ENCODE results near the gene TGFB2.

Gene TGFB2

DNA sequence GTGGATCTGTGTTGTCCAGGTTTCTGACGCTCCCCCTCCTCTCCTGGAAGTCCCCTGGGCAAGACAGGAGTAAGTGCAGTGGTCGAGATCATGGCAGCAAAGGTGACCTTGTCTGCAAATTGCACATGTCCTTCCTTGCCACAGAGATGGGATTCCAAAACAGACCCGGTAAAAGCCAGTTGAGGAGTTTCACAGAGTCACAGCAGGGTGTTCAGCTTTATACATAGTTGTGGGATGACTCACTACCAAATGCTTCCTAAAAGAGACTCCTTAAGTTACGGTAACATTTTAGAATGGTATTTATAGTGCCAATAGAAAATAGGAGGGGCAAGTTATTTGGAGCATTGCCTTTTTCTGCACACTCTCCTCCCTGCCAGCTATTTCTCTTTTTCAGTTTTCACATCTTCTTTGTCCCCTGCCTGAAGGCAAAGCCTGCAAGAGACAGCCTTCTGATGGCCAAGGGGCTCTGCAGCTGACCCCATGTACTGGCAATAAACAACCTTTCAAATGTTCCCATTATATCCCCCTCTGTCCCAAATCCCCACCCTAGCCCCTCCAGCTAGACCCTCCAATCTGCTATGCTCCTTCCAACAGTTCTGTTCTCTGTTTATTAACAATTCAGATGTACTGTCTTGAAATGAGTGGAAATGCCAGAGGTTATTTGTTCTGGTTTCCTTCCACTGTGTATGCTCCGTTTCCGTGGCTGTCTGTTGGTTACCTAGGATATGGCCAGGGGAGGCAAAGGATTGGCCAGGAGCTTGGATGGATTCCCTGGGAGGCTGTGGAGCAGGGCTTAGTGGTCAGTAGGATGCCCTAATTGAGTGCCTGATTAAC lies 115.0 kb downstream of the TGFB2 start:
- TF ChIP-seq, protein P1, sequence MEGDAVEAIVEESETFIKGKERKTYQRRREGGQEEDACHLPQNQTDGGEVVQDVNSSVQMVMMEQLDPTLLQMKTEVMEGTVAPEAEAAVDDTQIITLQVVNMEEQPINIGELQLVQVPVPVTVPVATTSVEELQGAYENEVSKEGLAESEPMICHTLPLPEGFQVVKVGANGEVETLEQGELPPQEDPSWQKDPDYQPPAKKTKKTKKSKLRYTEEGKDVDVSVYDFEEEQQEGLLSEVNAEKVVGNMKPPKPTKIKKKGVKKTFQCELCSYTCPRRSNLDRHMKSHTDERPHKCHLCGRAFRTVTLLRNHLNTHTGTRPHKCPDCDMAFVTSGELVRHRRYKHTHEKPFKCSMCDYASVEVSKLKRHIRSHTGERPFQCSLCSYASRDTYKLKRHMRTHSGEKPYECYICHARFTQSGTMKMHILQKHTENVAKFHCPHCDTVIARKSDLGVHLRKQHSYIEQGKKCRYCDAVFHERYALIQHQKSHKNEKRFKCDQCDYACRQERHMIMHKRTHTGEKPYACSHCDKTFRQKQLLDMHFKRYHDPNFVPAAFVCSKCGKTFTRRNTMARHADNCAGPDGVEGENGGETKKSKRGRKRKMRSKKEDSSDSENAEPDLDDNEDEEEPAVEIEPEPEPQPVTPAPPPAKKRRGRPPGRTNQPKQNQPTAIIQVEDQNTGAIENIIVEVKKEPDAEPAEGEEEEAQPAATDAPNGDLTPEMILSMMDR (IDR thresholded peaks at IDR 0.05; ENCODE audit: low read depth, low read length, missing control alignments) = no peak
- Histone ChIP-seq H3K27ac (peak overlapping the region; percentile 82), H3K4me3 (ENCODE audit: low read depth, low read length) (no peak overlapping the region), H3K36me3 (replicated peaks) (no peaks in the 10 kb centered on the region), H3K27me3 (replicated peaks) (no peaks in the 10 kb centered on the region)
- in situ Hi-C loops (cut with HindIII; ENCODE audit: low pct_ligation_motif_present, low sequenced_read_pairs) = no loop called here
- peak; percentile 90 for DNase-seq

DNA sequence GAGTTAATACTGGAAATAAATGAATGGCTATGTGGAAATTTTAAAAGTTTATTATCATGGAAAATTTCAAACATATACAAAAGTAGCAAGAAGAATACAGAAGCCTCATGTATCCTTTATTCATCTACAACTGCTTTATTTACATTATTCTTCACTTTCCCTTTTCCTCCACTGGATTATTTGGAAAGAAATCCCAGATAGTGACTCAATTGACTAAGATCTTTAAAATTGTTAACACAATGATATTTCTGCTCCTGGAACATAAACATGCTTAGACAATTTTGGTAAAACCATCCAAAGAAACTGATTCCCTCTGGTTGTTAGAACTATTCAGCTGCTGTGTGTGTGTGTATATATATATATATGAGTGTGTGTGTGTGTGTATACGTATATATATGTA lies 116.2 kb downstream of the TGFB2 start:
- Histone ChIP-seq H3K27ac (peak overlapping the region; percentile 82), H3K36me3 (replicated peaks) (no peaks in the 10 kb centered on the region), H3K4me3 (ENCODE audit: low read depth, low read length) (no peak overlapping the region), H3K27me3 (replicated peaks) (no peaks in the 10 kb centered on the region)
- in situ Hi-C loops (cut with HindIII; ENCODE audit: low pct_ligation_motif_present, low sequenced_read_pairs) = no loop called here
- TF ChIP-seq, protein P1 (IDR thresholded peaks at IDR 0.05; ENCODE audit: low read depth, low read length, missing control alignments) = no peak
- DNase-seq = no peak

DNA sequence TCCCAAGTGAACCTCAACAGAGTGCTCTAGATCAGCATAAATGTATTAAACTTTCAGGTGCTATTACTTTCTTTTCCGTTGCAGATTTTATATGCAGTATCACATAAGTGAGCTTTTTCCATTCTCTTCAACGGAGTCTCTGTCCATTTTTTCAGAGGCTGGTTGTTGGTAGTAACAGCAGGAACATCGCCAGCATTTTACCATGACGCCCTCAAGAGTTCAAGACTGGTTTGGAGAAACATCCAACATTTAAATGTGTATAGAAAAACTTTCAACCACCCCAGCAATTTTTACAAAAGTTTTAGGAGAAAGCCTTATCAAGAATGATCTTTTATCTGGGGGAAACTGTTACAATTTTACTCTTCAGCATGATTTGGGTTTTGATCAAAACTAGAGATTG lies 117.0 kb downstream of the TGFB2 start:
- Histone ChIP-seq H3K27me3 (replicated peaks) (no peaks in the 10 kb centered on the region), H3K27ac (peak overlapping the region; percentile 93), H3K4me3 (ENCODE audit: low read depth, low read length) (no peak overlapping the region), H3K36me3 (replicated peaks) (no peaks in the 10 kb centered on the region)
- TF ChIP-seq, protein P1 (IDR thresholded peaks at IDR 0.05; ENCODE audit: low read depth, low read length, missing control alignments) = no peak
- DNase-seq = no peak
- in situ Hi-C loops (cut with HindIII; ENCODE audit: low pct_ligation_motif_present, low sequenced_read_pairs) = no loop called here

DNA sequence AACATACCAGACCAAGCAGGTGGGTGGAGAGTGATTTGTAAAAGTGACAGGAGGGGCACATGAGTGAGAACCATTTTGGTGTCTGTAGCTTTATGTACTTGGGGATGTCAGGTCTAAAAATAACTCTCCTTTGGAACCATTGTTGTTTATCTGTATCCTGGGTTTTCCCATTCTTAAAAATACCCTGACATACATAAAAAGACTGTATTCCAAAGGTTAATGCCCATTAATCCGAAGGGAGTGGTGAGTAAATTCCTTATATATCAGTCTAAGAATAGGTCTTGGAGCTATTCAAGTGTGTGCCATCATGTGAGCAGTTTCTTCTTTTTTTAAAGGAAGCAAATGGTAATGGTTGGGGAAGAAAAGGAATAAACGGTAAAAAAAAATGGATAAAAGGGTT lies 117.5 kb downstream of the TGFB2 start:
- in situ Hi-C loops (cut with HindIII; ENCODE audit: low pct_ligation_motif_present, low sequenced_read_pairs) = no loop called here
- Histone ChIP-seq H3K27ac (peak overlapping the region; percentile 93), H3K4me3 (ENCODE audit: low read depth, low read length) (no peak overlapping the region), H3K36me3 (replicated peaks) (no peaks in the 10 kb centered on the region), H3K27me3 (replicated peaks) (no peaks in the 10 kb centered on the region)
- DNase-seq = no peak
- TF ChIP-seq, protein P1 (IDR thresholded peaks at IDR 0.05; ENCODE audit: low read depth, low read length, missing control alignments) = no peak

DNA sequence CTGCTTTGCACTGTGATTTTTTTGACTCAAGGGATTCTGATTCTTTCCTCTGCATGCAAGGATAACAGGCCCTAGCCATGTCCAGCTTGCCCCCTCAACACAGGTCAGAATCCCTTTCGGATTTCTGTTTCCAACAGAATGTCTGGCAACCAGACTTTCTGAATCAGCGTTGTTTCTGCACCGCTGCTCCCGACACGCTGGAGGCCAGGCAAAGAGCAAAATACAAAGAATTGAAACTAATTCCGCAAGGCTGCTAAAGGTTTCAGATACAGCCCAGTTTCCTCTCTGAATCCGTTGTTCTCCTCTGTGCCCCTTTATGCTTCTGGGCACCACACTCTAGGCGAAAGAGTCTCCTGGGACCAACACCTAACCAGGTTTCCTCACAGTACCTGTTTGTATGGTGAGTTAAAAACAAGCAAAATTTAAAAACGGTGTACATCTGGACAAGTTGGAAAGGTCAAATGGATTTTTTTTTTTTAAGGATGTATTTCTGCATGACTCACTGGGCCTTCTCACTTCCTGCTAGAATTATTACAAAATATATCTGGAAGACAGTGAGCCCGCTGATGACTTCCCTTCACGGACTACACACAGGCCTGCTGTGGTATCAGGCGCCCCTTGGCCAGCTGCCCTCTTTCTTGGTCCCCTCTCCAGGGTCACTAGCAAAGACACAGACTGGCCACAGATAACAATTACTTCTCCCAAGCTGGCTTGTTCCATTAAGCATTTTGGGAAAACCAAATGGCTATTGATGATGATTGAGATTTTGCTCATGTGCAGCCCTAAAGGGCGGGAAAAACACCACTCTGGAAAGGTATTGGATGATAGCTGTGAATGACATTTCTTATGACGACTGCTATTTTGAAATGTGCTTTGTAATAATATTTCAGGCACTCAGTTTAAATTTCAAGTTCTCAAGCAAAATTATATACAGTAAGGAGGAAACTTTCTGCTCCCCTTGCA lies 118.3 kb downstream of the TGFB2 start:
- Histone ChIP-seq H3K27ac (peak overlapping the region; percentile 93), H3K36me3 (replicated peaks) (no peaks in the 10 kb centered on the region), H3K4me3 (ENCODE audit: low read depth, low read length) (peak overlapping the region; percentile 27), H3K27me3 (replicated peaks) (no peaks in the 10 kb centered on the region)
- peak; percentile 83 for DNase-seq
- in situ Hi-C loops (cut with HindIII; ENCODE audit: low pct_ligation_motif_present, low sequenced_read_pairs) = no loop called here
- TF ChIP-seq, protein P1 (IDR thresholded peaks at IDR 0.05; ENCODE audit: low read depth, low read length, missing control alignments) = peak; percentile 19

All from brain microvascular endothelial cell (primary cell).